ENCODE results near the gene RHBDF1.
A peak's percentile ranks its signal among the peaks of the same experiment; 100 is the strongest.

The RHBDF1 gene

GRCh38 chr16:74051-74746, 1.8 kb upstream of the RHBDF1 start:
- DNase-seq = no peak

GRCh38 chr16:71540-72401, 660 bp downstream of the RHBDF1 start:
- no peak for DNase-seq

- DNase-seq = no peak
Observed at GRCh38 chr16:71210-71539, 1.3 kb downstream of the RHBDF1 start.

- no peak for DNase-seq
Observed at GRCh38 chr16:69181-69580, 3.2 kb downstream of the RHBDF1 start.

GRCh38 chr16:67884-68789, 4.3 kb downstream of the RHBDF1 start:
- no peak for DNase-seq

GRCh38 chr16:67183-67791, 5.1 kb downstream of the RHBDF1 start:
- no peak for DNase-seq

GRCh38 chr16:66309-67182, 5.9 kb downstream of the RHBDF1 start:
- DNase-seq = no peak

- peak; percentile 93 for DNase-seq
Observed at GRCh38 chr16:65745-66144, 6.7 kb downstream of the RHBDF1 start.

- DNase-seq = no peak
Observed at GRCh38 chr16:64914-65255, 7.5 kb downstream of the RHBDF1 start.

- no peak for DNase-seq
Observed at GRCh38 chr16:63998-64913, 8.2 kb downstream of the RHBDF1 start.

GRCh38 chr16:63466-63865, 9.0 kb downstream of the RHBDF1 start:
- DNase-seq = no peak

GRCh38 chr16:62968-63391, 9.5 kb downstream of the RHBDF1 start:
- no peak for DNase-seq

- DNase-seq = no peak
Observed at GRCh38 chr16:62283-62967, 10.0 kb downstream of the RHBDF1 start.

- DNase-seq = no peak
Observed at GRCh38 chr16:61879-62281, 10.6 kb downstream of the RHBDF1 start.

- DNase-seq = no peak
Observed at GRCh38 chr16:60929-61878, 11.2 kb downstream of the RHBDF1 start.

- DNase-seq = no peak
Observed at GRCh38 chr16:60166-60565, 12.3 kb downstream of the RHBDF1 start.

- no peak for DNase-seq
Observed at GRCh38 chr16:59440-60059, 12.9 kb downstream of the RHBDF1 start.
